H1 (cell line): ENCODE data around the gene GSK3B. TPM values are rescaled to one million over a fixed set of nuclear protein-coding genes. Genes with fewer than 3 reads are reported as not detected.

Source experiments
- ASH2L ChIP-seq: fragments of 200-600, 300-600 bp; sonication (generic); IDR thresholded peaks from one replicate; pipeline ENCODE4 v1.7.1; 2017; ENCODE audit warnings: low read length
- BCL11A ChIP-seq, 2 experiments: IDR thresholded peaks; one replicate each; pipeline ENCODE4 v1.6.1; 2011; ENCODE audit warnings: low read depth in 2 of 2, low read length in 2 of 2, mild to moderate bottlenecking in 2 of 2
- CEBPB ChIP-seq: IDR thresholded peaks from 2 replicates; pipeline ENCODE4 v1.6.1; 2012; ENCODE audit warnings: low read depth, low read length
- SIRT6 ChIP-seq: IDR thresholded peaks from one replicate; pipeline ENCODE4 v1.7.1; 2012; ENCODE audit warnings: low read length, inconsistent platforms
- polyA plus RNA-seq, 7 experiments: library from polyadenylated mRNA; depleted of rRNA in 3 of 7; stranded (reverse) in 5 of 7; unstranded in 2 of 7; fragments of >200 nt in 5 of 7; fragments of 200-250 nt in 2 of 7; gene quantifications; 1 replicate in 5 of 7; 2 replicates in 1 of 7; 4 replicates in 1 of 7; pipeline versions ENCODE4 v1.2.1 to v1.2.3, GENCODE V29; 2011 to 2013; ENCODE audit warnings: missing spikeins in 2 of 7, mixed read lengths in 2 of 7
- total RNA-seq: library from RNA; stranded (reverse); fragmentation: NEBNext Ultra II Directional; extraction: Animal tissue kit (Norgen Biotek cat#: 25700); gene quantifications from 2 replicates; pipeline ENCODE4 v1.2.1, GENCODE V29; 2021

Gene GSK3B
- total and polyA plus RNA-seq, 2 of the 8 experiments (the other 6 are each of a cell fraction or from before 2014, with no cell fraction given): 24.2 to 50.7 TPM

DNA sequence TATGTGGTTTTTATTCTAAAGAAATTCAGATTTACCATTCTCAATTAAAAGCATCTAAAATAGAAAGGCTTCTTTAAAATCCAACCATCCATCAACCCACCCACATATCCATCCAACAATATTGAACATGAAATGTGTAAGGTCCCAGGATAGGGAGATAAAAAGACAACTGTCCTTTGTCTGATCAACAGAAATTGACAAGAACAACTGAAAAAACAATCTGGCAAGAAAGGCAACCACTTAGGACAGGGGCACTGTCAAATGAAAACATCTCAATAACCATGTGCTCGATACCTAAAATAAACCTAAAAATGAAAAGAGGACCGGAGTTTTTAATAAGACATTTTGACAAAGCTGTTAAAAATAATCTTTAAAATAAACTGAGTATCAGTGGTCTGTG is 245.1 kb downstream of the GSK3B start (continued):
- TF ChIP-seq BCL11A (IDR thresholded peaks at IDR 0.05; ENCODE audit: low read depth in 2 of 2, low read length in 2 of 2) (no peak), SIRT6 (no peak), CEBPB (no peak), ASH2L (no peak)
- TF ChIP-seq, all 59 proteins: peak for 0
